SK-N-SH treated with all-trans-retinoic acid at 6 μM for 48 hours (cell line): ENCODE measurements around the gene TMEM87B.

ENCODE experiments used
- ARNTL ChIP-seq: fragments of 450-650 bp; formaldehyde crosslinking; IDR thresholded peaks from 2 replicates; pipeline ENCODE4 v1.5.0; 2020; ENCODE audit warnings: low read depth, mild to moderate bottlenecking, moderate library complexity, borderline replicate concordance
- PPARA ChIP-seq: fragments of 250-450 bp; sonication (Bioruptor Pico); IDR thresholded peaks from 2 replicates; pipeline ENCODE4 v1.5.0; 2020; ENCODE audit warnings: mild to moderate bottlenecking, borderline replicate concordance
- RARB ChIP-seq: fragments of 250-450 bp; sonication (Bioruptor Pico); IDR thresholded peaks from 2 replicates; pipeline ENCODE4 v1.8.0; 2021; ENCODE audit warnings: mild to moderate bottlenecking, moderate library complexity
- ZC3H10 ChIP-seq: fragments of 250-450 bp; sonication (Bioruptor Pico); IDR thresholded peaks from 2 replicates; pipeline ENCODE4 v1.5.1; 2021; ENCODE audit warnings: mild to moderate bottlenecking, moderate library complexity
- ZFP3 ChIP-seq: fragments of 250-450 bp; sonication (Bioruptor Pico); IDR thresholded peaks from 2 replicates; pipeline ENCODE4 v1.5.0; 2020; ENCODE audit warnings: mild to moderate bottlenecking, moderate library complexity
- ZFP30 ChIP-seq: fragments of 450-650 bp; formaldehyde crosslinking; IDR thresholded peaks from 2 replicates; pipeline ENCODE4 v1.5.0; 2022; ENCODE audit warnings: mild to moderate bottlenecking, moderate library complexity
- ZNF565 ChIP-seq: fragments of 450-650 bp; formaldehyde crosslinking; conservative IDR thresholded peaks from 2 replicates; pipeline ENCODE4 v1.5.0; 2020; ENCODE audit warnings: low read depth, mild to moderate bottlenecking, moderate library complexity
- ZNF70 ChIP-seq: fragments of 450-650 bp; formaldehyde crosslinking; IDR thresholded peaks from 2 replicates; pipeline ENCODE4 v1.5.0; 2020; ENCODE audit warnings: mild to moderate bottlenecking, moderate library complexity
- ZNF8 ChIP-seq: fragments of 450-650 bp; formaldehyde crosslinking; IDR thresholded peaks from 2 replicates; pipeline ENCODE4 v1.5.0; 2020; ENCODE audit warnings: mild to moderate bottlenecking, moderate library complexity
- TF ChIP-seq, protein P1 (sequence below): fragments of 250-450 bp; sonication (Bioruptor Pico); IDR thresholded peaks from 2 replicates; pipeline ENCODE4 v1.8.0; 2020; ENCODE audit warnings: mild to moderate bottlenecking, moderate library complexity, borderline replicate concordance
- TF ChIP-seq, protein P2 (sequence below): fragments of 250-450 bp; sonication (Bioruptor Pico); IDR thresholded peaks from 2 replicates; pipeline ENCODE4 v1.5.1; 2021; ENCODE audit warnings: mild to moderate bottlenecking, moderate library complexity
- TF ChIP-seq, protein P3 (sequence below): fragments of 250-450 bp; sonication (Bioruptor Pico); IDR thresholded peaks from 2 replicates; pipeline ENCODE4 v1.8.0; 2021; ENCODE audit warnings: low read depth, mild to moderate bottlenecking, moderate library complexity, borderline replicate concordance

DNA sequence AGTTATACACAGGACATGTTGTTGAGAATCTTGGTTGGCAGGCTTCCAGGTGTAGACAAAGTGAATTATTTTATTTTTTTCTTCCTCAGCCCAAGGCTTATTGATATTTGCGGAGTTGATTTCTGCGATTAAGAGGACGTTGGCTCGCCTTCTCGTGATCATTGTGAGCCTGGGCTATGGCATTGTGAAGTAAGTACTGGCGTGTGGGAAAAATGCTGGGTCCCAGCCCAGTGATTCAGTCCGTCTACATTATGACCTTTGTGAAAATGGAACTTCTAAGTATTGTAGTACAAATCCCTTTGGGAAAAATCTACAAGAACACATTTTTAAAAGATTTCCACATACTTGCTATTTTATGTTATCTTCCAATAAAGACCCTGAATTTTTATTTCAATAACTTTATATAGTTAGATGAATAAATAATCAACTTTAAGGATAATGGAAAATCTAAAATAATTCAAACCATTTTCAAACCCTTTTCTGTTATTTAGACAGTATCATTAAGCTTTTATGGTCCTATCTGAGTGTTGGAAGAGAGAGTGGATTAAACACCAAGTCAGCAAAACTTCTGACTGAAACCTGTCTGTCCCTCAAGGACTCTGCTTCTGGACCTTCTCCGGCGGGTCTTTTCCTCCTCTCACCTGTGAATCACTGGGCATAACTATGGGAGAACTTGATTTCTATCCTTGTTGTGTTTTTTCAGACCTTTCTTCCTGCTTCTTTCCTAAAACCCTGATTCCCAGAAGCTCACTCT lies 31.0 kb downstream of the TMEM87B start:
- TF ChIP-seq RARB (no peak), PPARA (no peak), ZNF70 (CRISPR knock-in tag) (no peak), ZFP30 (CRISPR knock-in tag) (no peak), ARNTL (CRISPR knock-in tag) (no peak), ZFP3 (no peak), ZNF565 (CRISPR knock-in tag) (no peak), ZNF8 (CRISPR knock-in tag) (no peak), ZC3H10 (CRISPR knock-in tag) (no peak)
- TF ChIP-seq, protein P1, sequence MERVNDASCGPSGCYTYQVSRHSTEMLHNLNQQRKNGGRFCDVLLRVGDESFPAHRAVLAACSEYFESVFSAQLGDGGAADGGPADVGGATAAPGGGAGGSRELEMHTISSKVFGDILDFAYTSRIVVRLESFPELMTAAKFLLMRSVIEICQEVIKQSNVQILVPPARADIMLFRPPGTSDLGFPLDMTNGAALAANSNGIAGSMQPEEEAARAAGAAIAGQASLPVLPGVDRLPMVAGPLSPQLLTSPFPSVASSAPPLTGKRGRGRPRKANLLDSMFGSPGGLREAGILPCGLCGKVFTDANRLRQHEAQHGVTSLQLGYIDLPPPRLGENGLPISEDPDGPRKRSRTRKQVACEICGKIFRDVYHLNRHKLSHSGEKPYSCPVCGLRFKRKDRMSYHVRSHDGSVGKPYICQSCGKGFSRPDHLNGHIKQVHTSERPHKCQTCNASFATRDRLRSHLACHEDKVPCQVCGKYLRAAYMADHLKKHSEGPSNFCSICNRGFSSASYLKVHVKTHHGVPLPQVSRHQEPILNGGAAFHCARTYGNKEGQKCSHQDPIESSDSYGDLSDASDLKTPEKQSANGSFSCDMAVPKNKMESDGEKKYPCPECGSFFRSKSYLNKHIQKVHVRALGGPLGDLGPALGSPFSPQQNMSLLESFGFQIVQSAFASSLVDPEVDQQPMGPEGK (CRISPR knock-in tag): no peak
- TF ChIP-seq, protein P2, sequence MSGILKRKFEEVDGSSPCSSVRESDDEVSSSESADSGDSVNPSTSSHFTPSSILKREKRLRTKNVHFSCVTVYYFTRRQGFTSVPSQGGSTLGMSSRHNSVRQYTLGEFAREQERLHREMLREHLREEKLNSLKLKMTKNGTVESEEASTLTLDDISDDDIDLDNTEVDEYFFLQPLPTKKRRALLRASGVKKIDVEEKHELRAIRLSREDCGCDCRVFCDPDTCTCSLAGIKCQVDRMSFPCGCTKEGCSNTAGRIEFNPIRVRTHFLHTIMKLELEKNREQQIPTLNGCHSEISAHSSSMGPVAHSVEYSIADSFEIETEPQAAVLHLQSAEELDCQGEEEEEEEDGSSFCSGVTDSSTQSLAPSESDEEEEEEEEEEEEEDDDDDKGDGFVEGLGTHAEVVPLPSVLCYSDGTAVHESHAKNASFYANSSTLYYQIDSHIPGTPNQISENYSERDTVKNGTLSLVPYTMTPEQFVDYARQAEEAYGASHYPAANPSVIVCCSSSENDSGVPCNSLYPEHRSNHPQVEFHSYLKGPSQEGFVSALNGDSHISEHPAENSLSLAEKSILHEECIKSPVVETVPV (CRISPR knock-in tag): no peak
- TF ChIP-seq, protein P3, sequence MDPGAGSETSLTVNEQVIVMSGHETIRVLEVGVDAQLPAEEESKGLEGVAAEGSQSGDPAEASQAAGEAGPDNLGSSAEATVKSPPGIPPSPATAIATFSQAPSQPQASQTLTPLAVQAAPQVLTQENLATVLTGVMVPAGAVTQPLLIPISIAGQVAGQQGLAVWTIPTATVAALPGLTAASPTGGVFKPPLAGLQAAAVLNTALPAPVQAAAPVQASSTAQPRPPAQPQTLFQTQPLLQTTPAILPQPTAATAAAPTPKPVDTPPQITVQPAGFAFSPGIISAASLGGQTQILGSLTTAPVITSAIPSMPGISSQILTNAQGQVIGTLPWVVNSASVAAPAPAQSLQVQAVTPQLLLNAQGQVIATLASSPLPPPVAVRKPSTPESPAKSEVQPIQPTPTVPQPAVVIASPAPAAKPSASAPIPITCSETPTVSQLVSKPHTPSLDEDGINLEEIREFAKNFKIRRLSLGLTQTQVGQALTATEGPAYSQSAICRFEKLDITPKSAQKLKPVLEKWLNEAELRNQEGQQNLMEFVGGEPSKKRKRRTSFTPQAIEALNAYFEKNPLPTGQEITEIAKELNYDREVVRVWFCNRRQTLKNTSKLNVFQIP (CRISPR knock-in tag): no peak
